ENCODE results near the gene PDE4D.

The PDE4D gene

DNA sequence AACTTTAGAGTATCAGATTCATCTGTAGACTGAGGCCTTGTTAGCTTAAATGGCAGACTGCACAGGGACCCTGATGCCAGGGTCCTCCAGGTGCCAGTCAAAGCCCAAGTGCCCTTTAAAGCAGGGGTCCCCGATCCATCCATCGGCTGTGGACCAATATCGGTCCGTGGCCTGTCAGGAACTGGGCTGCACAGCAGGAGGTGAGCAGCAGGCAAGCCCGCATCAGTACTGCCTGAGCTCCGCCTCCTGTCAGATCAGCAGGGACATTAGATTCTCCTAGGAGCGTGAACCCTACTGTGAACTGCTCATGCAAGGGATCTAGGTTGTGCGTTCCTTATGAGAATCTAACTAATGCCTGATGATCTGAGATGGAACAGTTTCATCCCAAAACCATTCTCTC, 907.2 kb downstream of the PDE4D start:
- no peak for ATAC-seq
- Mint-ChIP-seq H3K4me3 (no peak overlapping the region), H3K9me3 (no peaks in the 10 kb centered on the region), H3K36me3 (peaks cover 100% of the 10 kb centered on the region), H3K4me1 (peaks cover 6% of the 10 kb centered on the region), H3K27ac (peak overlapping the region; percentile 65)
- DNase-seq (ENCODE audit: low spot score in 2 of 2), result no peak

DNA sequence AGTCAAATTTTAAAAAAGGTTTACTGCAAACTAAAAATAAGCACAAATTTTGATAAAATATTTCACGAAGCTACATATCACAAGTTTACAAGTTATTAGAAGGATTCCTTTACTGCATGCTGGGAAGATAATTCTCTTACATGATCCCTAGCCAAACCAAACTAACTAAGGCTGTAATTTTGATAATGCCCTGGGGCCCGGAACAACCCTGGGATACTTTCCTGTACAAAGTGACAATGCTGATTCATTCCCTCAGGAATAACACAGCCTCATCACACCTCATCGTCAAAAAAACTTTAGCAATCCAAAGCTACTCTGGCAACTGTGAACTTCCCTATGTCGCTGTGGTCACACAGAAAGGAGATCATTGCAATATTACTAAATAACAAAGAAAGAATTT, 907.8 kb downstream of the PDE4D start:
- no peak for ATAC-seq
- DNase-seq (ENCODE audit: low spot score in 2 of 2), result no peak
- H3K27ac Mint-ChIP-seq, result peak overlapping the region; percentile 65
- peaks cover 100% of the 10 kb centered on the region for H3K36me3 Mint-ChIP-seq
- no peaks in the 10 kb centered on the region for H3K9me3 Mint-ChIP-seq
- H3K4me1 Mint-ChIP-seq, result peaks cover 11% of the 10 kb centered on the region
- no peak overlapping the region for H3K4me3 Mint-ChIP-seq

DNA sequence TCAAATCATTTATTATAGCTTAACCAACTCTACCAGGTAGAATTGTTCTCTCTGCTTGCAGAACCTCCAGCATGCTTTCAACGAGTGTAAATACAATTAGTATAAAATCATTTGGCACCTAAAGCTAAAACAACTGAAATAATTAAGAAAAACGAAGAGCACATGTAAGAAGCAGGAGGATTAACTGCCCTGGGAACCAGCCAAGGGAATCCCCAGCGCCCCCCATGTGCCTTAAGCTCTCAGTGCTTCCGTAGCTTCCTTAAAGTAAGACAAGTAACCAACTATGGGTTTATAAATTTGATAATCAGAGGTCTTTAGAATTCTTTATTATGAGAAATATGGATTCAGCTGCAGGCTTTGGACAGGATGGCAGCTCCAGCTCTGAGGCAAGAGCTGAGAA, 908.2 kb downstream of the PDE4D start:
- Mint-ChIP-seq H3K27ac (no peak overlapping the region), H3K36me3 (peaks cover 100% of the 10 kb centered on the region), H3K9me3 (no peaks in the 10 kb centered on the region), H3K4me3 (no peak overlapping the region), H3K4me1 (peaks cover 12% of the 10 kb centered on the region)
- ATAC-seq (no peak), DNase-seq (ENCODE audit: low spot score in 2 of 2) (no peak)

DNA sequence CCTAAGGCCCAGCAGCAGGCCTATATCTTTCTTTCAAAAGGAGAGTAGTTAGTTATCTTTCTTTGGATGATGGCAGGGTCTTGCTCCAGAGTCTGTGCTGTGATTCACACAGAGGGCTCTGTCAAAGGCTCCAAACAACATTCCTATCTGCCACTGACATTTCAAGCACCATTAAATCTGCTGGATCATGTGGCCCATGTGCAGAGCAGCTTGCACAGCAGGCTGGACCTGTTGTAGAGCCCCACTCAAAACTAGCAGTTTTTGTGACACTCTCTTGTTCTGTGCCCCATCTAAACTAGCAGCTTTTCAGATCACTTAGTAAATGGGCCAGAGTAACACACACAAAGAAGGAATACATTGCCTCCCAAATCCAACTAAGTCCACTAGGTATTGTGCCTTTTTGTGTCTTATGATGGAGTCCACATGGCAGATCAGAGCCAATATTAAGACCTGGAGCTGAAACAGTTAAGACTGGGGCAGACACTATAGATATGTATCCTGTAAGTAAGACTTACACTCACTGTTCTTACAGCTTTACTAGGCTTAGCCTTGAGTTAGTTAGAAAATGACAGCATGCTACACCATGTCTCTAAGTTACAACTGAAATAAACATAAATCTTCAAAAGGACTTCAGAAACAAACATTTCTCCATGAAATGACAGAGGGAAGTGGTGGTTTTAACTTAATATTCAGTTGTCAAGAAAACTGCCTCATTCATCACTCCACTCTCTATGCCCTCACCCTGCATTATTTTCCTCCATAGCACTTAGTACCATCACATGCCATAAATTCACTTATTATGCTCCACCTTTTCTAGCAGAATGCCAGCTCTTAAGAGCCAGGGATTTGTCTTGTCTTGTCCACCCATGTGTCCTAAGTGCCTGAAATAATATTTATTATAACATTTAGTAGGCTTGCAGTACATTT, 909.7 kb downstream of the PDE4D start:
- ATAC-seq (no peak), DNase-seq (ENCODE audit: low spot score in 2 of 2) (no peak)
- H3K27ac Mint-ChIP-seq, result no peak overlapping the region
- H3K4me3 Mint-ChIP-seq, result no peak overlapping the region
- peaks cover 12% of the 10 kb centered on the region for H3K4me1 Mint-ChIP-seq
- H3K9me3 Mint-ChIP-seq, result no peaks in the 10 kb centered on the region
- peaks cover 100% of the 10 kb centered on the region for H3K36me3 Mint-ChIP-seq

DNA sequence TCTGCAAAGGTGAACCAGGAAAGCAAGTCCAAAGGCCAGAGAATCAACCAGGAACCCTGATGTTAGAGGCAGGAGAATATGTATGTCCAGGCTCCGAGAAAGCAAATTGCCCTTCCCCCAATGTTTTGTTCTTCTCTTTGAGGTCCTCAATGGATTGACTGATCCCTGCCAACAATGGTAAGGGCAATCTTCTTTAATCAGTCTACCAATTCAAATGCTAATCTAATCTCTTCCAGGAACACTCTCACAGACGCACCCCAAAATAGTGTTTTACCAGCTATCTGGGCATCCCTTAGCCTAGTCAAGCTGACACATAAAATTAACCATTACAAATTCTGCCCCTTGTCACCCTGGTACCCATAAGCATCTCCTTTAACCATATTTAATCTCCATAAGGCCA, 912.6 kb downstream of the PDE4D start:
- DNase-seq (ENCODE audit: low spot score in 2 of 2) (no peak), ATAC-seq (no peak)
- H3K4me3 Mint-ChIP-seq, result no peak overlapping the region
- peaks cover 12% of the 10 kb centered on the region for H3K4me1 Mint-ChIP-seq
- H3K9me3 Mint-ChIP-seq, result no peaks in the 10 kb centered on the region
- H3K36me3 Mint-ChIP-seq, result peaks cover 100% of the 10 kb centered on the region
- H3K27ac Mint-ChIP-seq, result peak overlapping the region; percentile 69

DNA sequence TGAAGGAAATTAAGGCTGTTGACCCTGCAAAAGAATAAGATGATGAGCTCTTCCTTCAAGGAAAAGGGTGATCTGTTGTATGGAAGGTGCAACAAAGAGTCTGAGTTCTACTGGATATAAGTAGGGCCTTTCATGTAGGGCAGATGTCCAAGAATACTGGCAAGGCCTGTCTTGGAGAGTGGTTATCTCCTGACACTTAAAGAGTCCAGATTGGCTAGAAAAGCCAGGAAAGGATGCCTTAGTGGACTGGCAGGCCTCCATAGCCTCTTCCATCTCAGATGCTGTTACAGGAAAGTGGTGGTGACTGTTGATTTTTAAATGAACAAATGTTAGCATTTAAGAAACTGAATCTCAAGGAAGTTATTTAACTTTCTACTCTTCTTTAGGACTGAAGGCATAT, 914.4 kb downstream of the PDE4D start:
- peaks cover 18% of the 10 kb centered on the region for H3K4me1 Mint-ChIP-seq
- no peaks in the 10 kb centered on the region for H3K9me3 Mint-ChIP-seq
- ATAC-seq (no peak), DNase-seq (ENCODE audit: low spot score in 2 of 2) (no peak)
- no peak overlapping the region for H3K4me3 Mint-ChIP-seq
- H3K27ac Mint-ChIP-seq, result peak overlapping the region; percentile 40
- peaks cover 100% of the 10 kb centered on the region for H3K36me3 Mint-ChIP-seq

DNA sequence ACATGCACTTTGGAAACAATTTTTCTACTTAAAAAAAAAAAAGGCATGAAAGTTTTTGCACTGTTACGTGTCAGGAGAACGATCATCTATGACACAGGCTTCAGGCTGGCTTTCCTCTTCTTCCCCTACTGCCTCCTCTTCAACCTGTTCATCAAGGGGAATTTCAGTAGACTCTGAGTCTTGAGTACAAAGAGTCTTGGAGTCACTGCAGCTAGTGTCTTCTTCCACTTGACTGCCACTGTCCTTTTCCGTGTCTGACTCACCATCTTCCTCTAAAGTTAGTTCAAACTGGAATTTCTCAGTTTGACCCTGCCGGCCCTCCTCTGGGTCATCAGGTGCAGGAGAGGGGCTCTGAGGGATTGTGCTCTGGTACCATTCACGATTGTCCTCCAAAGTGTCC, 918.9 kb downstream of the PDE4D start:
- ATAC-seq, result no peak
- Mint-ChIP-seq H3K9me3 (no peaks in the 10 kb centered on the region), H3K4me3 (no peak overlapping the region), H3K36me3 (peaks cover 100% of the 10 kb centered on the region), H3K4me1 (peaks cover 13% of the 10 kb centered on the region), H3K27ac (peak overlapping the region; percentile 30)
- no peak for DNase-seq (ENCODE audit: low spot score in 2 of 2)

DNA sequence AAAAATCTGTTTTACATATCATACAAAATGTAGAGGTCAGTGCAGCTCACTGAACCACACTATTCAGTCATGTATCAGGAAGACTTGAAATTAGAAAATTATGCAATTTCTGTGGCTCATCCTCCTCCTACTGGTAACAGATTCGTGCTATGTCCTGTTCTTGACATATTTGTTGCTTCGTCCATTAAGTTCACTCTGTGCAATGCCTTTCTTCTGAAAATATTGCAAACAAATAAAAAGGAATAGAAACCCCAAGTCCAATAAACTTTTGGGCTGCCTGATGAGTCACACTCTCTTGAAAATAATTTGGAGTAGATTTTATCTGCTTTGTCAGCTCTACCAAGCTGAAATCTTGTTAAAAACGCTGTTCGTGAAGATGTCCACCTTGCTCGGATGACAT, 919.4 kb downstream of the PDE4D start:
- H3K27ac Mint-ChIP-seq, result peak overlapping the region; percentile 30
- ATAC-seq, result no peak
- H3K36me3 Mint-ChIP-seq, result peaks cover 100% of the 10 kb centered on the region
- H3K4me1 Mint-ChIP-seq, result peaks cover 13% of the 10 kb centered on the region
- no peak for DNase-seq (ENCODE audit: low spot score in 2 of 2)
- H3K4me3 Mint-ChIP-seq, result no peak overlapping the region
- no peaks in the 10 kb centered on the region for H3K9me3 Mint-ChIP-seq

DNA sequence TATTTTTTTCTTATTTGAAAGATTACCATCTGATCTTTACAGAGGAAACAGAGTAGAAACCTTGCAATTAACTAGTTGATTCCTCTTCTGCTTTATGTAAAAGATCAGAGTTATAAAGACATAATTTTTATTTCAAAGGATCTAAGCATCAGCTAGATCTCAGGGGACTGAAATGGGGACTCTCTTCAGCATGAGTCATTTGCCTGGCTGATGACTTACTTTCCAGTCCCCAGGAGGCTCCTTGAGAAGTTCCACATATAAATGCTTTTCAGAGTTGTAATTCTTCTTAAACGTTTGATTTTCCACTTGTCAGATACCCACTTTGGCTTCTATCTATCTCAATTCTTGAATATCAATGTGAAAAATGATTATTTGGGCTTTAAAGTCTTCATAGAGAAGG, 921.2 kb downstream of the PDE4D start:
- no peaks in the 10 kb centered on the region for H3K9me3 Mint-ChIP-seq
- no peak overlapping the region for H3K4me3 Mint-ChIP-seq
- no peak overlapping the region for H3K27ac Mint-ChIP-seq
- peaks cover 25% of the 10 kb centered on the region for H3K4me1 Mint-ChIP-seq
- DNase-seq (ENCODE audit: low spot score in 2 of 2), result no peak
- ATAC-seq, result no peak
- peaks cover 95% of the 10 kb centered on the region for H3K36me3 Mint-ChIP-seq

DNA sequence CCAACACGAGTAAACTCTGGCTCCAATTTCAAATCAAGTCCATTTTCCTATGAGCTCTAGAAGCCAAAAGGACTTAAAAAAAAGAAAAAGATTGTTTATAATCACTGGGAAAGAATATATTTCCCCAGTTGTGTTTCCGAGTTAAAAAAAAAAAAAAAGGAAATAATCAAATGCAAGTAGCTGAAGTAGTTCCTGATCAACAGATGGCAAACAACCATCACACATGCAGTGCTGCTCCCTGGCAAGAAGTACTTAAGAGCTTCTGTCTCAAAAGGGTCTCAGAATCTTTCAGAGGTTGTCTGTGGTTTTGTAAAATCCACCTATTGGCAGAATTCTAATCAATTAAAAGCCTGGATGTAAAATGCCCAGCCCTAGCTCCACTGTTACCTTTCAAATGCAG, 922.8 kb downstream of the PDE4D start:
- Mint-ChIP-seq H3K27ac (no peak overlapping the region), H3K4me1 (peaks cover 35% of the 10 kb centered on the region)
- ATAC-seq, result no peak

DNA sequence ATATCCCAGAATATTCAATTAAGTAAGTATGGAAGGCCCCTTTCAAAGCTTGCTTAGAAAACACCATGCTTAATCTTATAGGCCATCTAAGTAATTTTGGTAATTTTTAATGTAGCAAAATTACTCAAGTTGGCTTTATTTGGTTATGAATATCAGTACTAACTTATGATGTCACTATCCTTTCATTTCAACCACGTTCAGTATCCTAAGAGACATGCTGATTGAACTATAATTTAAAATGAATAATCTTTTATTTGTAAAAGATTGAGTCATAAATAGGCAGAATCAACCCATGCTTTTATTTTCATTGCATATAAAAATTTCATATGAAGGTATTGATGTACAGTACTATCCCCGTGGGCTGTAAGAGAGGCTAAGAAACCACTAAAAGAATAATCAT, 923.7 kb downstream of the PDE4D start:
- peak overlapping the region; percentile 36 for H3K27ac Mint-ChIP-seq
- H3K9me3 Mint-ChIP-seq, result no peaks in the 10 kb centered on the region
- peak; percentile 71 for ATAC-seq
- H3K4me1 Mint-ChIP-seq, result peaks cover 33% of the 10 kb centered on the region
- no peak overlapping the region for H3K4me3 Mint-ChIP-seq
- no peak for DNase-seq (ENCODE audit: low spot score in 2 of 2)
- H3K36me3 Mint-ChIP-seq, result peaks cover 89% of the 10 kb centered on the region

More for the DNA sequence above, 922.8 kb downstream of the PDE4D start:
- H3K36me3 Mint-ChIP-seq, result peaks cover 91% of the 10 kb centered on the region
- no peak overlapping the region for H3K4me3 Mint-ChIP-seq
- H3K9me3 Mint-ChIP-seq, result no peaks in the 10 kb centered on the region
- no peak for DNase-seq (ENCODE audit: low spot score in 2 of 2)

DNA sequence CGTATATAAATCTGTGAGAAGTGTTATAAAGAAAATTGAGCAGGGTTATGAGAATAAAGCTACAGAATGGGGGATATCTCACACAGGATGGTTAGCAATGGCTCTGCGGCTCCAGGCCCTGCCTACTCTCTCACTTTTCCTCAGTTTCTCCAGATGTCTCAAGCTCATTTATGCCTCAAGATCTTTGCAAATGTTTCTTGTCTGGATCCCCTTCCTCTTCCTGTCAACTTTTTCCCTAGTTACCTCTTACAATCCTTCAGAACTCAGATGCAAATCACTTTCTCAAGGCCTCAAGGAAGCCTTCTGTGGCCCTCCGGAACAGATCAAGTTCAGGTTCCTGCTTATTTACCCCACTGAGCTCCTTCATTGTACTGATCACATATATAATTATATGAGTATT, 924.3 kb downstream of the PDE4D start:
- DNase-seq (ENCODE audit: low spot score in 2 of 2) (no peak), ATAC-seq (no peak)
- H3K4me1 Mint-ChIP-seq, result peaks cover 29% of the 10 kb centered on the region
- H3K4me3 Mint-ChIP-seq, result no peak overlapping the region
- H3K27ac Mint-ChIP-seq, result peak overlapping the region; percentile 36
- H3K9me3 Mint-ChIP-seq, result no peaks in the 10 kb centered on the region
- peaks cover 83% of the 10 kb centered on the region for H3K36me3 Mint-ChIP-seq

DNA sequence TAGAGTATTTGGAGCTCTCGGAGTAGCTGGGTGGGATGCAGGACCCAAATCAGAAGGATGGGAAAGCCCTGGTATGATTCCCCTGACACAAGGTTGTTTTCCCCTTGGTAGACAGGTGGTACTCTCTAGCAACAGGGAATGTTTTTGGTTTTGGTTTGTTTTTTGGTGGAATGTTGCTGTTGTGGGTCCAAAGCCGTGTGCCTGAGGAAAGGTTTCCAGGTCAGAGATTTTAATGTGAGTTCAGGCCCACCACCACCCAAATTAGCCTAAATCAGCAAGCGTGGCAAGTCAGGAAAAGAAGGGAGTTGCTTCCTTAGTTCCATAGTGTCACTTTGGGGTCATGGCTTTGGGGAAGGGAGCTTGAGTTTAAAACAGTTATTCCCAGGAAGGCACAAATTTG, 925.2 kb downstream of the PDE4D start:
- Mint-ChIP-seq H3K36me3 (peaks cover 74% of the 10 kb centered on the region), H3K9me3 (no peaks in the 10 kb centered on the region), H3K27ac (peak overlapping the region; percentile 36), H3K4me1 (peaks cover 27% of the 10 kb centered on the region), H3K4me3 (no peak overlapping the region)
- DNase-seq (ENCODE audit: low spot score in 2 of 2) (no peak), ATAC-seq (no peak)

DNA sequence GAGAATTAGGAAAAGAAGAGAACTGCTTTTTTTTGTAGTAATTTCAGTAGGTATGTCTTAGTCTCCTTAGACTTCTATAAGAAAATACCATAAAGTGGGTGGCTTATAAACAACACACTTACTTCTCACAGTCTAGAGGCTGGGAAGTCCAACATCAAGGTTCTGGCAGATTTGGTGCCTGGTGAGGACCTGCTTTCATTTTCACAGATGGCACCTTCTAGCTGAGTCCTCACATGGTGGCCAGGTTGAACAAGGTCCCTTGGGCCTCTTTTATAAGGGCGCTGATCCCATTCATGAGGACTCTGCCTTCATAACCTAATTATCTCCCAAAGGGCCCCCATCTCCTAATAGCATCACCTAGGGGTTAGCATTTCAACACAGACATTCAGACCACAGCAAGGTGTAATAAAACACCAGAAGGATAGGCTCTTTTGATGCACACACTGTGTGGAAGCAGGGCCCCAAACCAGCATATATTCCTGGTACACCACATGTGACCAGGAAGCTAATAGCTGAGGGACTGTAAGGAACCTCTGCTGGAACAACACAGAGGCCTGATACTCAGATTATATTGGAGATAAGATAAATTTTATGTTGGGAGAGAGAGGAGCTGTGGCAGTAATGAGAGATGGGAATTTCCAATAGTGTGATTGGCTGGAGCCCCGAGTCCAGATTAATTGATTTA, 925.8 kb downstream of the PDE4D start:
- Mint-ChIP-seq H3K4me3 (no peak overlapping the region), H3K9me3 (no peaks in the 10 kb centered on the region), H3K36me3 (peaks cover 68% of the 10 kb centered on the region), H3K4me1 (peaks cover 22% of the 10 kb centered on the region), H3K27ac (peak overlapping the region; percentile 10)
- ATAC-seq (peak; percentile 42), DNase-seq (ENCODE audit: low spot score in 2 of 2) (no peak)

DNA sequence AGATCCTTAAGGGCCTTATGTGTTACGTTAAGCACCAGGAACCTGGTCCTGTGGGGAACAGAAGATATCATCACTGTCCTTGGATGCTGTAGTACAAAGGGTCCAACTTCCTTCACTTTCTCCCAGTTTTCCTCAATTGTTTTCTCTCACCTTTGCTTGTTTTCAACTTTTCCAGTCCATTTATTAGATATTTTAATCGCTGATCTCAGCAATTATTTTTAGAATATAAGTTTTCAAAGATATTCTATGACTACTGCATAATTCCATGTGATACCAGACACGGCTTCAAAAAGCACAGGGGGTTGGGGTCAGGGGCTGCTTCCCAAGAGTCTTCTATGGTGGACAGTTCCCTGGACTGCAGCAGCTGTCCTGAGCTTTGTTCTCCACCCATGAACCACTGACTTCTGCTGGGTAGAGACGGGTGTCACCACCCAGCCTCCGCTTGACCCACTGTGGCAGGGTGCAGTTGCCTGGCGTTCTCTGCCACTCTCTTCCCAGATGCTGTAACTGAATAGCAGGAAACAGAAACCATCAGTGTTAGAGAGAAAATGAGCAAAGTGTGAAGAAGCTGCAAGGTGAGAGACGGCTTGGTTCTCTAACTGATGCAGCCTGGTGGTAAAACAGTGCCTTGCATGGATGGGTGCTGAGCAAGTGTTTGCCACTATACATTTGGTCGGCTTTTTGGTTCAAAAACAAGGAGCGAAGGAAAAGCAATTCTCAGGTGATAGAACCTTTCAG, 927.7 kb downstream of the PDE4D start:
- Mint-ChIP-seq H3K4me1 (peaks cover 22% of the 10 kb centered on the region), H3K4me3 (no peak overlapping the region), H3K36me3 (peaks cover 49% of the 10 kb centered on the region), H3K27ac (no peak overlapping the region), H3K9me3 (no peaks in the 10 kb centered on the region)
- ATAC-seq (peak; percentile 55), DNase-seq (ENCODE audit: low spot score in 2 of 2) (no peak)

Measured in stimulated activated effector memory CD8-positive, alpha-beta T cell treated with anti-CD3 and anti-CD28 coated beads, Interleukin-12 subunit alpha, Interleukin-12 subunit beta, amount 100 ng/mL, for 72 hours (primary cell).